ENCODE results near the gene MXD3.

DNA sequence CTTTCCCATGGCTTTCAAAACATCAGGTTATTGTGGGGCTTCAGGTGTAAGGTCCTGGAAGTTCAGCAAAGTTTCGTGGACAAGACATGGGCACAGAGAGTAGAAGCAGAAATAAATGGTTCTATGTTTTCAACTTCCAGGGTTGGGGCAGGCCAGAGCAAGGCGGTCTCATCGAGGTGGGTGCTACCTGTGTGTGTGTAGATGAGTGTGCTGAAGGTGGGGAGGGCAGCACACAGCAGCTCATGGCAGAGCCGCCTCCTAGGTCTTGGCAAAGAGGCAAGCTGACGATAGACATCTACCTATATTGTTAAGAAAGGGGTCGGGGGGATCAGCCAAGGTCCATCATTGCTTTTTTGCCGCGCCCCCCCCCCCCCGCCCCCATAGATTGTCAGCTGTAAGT, 12.0 kb downstream of the MXD3 start:
- TF ChIP-seq, protein P1, sequence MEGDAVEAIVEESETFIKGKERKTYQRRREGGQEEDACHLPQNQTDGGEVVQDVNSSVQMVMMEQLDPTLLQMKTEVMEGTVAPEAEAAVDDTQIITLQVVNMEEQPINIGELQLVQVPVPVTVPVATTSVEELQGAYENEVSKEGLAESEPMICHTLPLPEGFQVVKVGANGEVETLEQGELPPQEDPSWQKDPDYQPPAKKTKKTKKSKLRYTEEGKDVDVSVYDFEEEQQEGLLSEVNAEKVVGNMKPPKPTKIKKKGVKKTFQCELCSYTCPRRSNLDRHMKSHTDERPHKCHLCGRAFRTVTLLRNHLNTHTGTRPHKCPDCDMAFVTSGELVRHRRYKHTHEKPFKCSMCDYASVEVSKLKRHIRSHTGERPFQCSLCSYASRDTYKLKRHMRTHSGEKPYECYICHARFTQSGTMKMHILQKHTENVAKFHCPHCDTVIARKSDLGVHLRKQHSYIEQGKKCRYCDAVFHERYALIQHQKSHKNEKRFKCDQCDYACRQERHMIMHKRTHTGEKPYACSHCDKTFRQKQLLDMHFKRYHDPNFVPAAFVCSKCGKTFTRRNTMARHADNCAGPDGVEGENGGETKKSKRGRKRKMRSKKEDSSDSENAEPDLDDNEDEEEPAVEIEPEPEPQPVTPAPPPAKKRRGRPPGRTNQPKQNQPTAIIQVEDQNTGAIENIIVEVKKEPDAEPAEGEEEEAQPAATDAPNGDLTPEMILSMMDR (IDR thresholded peaks at IDR 0.05): no peak
- TF ChIP-seq EZH2 (IDR thresholded peaks at IDR 0.05; ENCODE audit: borderline replicate concordance, insufficient read depth, low read depth, low read length, poor library complexity, severe bottlenecking): no peak

Measured in B cell (primary cell).